ENCODE data around the gene OTOG.

The OTOG gene

DNA sequence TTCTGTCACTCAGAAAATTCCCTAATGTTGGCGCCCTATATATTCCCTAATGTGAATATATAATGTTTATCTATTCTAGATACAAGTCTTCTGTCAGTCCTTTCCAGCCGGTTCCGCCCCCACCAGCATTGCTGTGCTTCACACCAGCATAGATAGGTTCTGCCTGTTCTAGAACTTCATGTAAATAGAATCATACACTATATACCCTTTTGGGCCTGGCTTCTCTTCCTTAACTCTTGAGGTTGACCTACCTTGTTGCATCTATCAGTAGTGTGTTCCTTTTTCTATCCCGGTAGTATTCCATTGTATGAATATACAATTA is 34.6 kb downstream of the OTOG start:
- no peak for DNase-seq (ENCODE audit: low read depth in 3 of 3)

DNA sequence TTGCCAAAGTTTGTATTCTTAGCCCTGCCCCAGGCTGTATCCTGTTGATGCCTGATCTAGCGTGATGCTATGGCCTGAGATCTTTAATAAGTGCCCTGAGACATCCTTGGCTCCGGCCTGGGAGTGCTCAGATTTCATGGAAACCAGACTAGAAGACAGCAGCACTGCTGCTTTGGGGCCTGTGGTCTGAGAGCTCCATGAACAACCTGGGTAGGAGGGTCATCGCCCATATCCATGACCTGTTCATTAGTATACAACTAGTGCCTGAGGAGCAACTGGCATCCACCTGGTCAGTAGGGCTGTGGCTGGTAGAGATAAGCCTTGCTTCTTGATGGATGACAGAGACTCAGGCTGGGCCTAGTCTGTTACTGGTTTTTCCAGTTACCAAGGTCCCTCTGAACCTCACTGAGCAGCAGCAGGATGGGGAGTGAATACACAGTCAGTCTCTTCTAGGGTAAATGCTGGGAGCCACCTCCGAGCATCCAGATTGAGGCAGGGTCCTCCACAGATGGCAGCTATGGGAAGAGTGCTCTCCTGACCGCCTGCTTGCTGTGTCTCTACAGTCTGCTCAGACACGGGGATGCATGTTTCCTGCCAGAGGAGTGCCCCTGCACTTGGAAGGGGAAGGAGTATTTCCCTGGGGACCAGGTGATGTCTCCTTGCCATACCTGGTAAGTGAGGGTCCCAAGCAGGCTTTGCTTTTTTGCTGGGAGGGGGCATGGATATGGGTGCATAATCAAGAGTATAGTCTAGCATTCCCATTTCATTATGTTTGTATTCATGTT is 39.0 kb downstream of the OTOG start:
- no peak for DNase-seq (ENCODE audit: low read depth in 3 of 3)

DNA sequence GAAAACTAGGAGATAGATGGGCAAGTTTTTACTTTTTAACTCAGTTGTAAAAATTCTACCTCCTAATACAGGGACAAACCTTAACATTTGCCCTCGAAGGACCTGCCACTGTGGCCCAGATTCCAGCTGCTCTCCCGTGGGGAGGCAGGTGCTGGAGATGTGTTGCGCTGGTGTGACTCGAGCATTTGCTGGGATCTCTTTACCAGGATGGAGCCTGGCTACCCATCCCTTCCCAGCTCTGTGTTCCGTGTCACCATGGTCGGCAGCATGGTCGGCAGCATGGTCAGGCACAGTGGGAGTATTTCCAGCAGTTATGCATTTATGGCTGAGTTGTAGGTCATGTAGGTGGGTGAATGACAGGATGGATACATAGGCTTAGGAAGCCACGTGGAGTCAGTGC is 41.1 kb downstream of the OTOG start:
- DNase-seq (ENCODE audit: low read depth in 3 of 3): no peak

DNA sequence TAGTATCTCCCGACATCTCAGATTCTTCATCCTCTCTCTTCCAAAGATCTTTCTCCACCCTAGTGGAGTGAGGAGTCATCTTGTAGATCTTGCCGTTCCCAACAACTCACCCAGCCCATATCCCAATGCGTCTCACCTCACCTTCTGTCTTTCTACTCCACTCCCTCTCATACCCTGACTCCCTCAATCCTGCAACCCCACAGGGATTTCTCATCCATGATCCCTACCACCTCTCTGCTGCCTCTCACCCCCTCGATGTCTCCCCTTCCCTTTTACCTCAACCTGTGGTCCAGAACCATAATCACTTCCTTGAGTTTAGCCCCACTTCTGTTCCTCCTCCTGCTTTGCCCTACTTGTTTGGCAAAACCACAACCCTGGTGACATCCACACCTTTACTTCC is 41.7 kb downstream of the OTOG start:
- no peak for DNase-seq (ENCODE audit: low read depth in 3 of 3)

DNA sequence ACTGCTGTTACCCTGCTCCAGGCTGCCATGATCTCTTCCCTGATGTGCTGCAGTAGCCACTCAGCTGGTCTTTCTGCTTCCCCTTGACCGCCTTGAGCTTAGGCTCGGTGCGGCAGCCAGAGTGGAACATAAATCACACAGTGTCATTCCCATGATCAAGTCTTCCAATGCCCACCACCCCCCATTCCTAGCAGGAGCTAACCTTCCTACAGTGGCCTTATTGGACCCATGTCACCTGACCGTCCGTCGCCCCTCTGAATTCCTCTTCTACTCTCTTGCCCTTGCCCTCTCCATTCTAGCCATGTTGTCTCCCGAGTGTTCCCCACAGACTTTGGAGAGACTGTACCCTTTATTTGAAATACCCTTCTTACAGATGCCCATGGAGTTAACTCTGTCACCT is 43.4 kb downstream of the OTOG start:
- DNase-seq (ENCODE audit: low read depth in 3 of 3): no peak

DNA sequence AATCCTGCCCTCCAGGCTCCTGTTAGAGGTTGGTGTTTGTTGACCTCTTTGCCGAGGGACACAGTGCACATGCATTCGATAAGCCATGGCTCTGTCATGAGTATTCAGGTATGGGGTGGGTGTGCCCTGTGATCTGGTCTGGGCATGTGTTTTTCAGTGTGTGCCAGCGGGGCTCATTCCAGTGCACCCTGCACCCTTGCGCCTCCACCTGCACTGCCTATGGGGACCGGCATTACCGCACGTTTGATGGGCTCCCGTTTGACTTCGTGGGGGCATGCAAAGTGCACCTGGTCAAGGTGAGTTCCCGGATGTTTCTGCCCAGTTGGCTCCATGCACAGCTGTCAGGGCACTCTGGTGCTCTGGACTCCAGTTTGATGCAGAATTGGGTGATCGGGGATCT is 44.2 kb downstream of the OTOG start:
- no peak for DNase-seq (ENCODE audit: low read depth in 3 of 3)

DNA sequence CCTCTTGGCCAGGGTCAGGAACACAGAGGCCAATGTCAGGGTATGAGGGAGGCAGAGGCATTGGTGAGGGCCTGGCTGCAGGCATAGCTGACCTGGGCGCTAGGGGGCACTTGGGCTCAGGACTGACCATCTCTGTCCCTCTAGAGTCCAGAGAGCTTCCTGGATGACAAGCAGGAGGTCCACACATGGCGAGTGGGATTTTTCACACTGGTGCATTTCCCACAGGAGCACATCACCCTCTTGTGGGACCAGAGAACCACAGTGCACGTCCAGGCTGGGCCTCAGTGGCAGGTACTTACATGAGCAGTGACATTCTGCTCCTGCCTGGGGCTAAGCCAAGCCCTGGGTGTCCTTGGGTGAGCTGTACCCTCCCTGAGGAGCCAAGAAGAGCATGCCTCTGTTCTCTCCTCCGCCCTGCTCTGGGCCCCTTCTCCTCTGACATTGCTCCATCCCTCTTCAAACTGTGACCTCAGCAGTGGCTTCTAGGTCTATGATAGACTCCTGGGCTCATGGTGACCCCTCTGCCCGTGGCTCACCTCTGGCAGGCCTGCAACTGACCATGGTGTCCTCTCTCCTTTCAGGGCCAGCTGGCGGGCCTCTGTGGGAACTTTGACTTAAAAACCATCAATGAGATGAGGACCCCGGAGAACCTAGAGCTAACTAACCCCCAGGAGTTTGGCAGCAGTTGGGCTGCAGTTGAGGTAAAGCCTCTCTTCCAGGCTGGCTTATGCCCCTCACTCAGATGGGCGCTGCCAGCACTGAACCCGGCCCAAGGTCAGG is 46.6 kb downstream of the OTOG start:
- no peak for DNase-seq (ENCODE audit: low read depth in 3 of 3)

DNA sequence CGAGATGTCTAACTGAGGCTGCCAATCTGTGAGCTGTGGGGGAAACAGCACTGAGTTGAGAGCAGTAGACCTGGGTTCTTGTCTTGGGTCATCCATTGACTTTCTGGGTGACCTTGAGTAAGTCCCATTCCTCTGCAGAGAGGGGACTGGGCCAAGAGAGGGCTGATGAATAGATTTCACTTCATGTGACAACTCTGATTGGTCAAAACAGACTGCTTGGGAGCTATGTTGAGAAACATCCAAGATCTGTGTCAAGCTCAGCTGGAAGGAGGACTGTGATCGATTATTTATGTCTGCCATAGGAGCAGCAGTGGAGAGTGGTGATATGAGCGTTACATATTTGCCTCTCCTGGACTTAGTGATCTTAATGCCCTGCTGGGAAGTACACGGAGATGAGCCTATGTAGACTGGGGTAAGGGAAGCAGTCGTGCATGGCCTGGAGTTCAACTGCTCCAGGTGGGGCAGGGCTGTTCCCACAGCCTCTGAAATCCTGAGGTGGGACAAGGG is 47.7 kb downstream of the OTOG start:
- DNase-seq (ENCODE audit: low read depth in 3 of 3): no peak

DNA sequence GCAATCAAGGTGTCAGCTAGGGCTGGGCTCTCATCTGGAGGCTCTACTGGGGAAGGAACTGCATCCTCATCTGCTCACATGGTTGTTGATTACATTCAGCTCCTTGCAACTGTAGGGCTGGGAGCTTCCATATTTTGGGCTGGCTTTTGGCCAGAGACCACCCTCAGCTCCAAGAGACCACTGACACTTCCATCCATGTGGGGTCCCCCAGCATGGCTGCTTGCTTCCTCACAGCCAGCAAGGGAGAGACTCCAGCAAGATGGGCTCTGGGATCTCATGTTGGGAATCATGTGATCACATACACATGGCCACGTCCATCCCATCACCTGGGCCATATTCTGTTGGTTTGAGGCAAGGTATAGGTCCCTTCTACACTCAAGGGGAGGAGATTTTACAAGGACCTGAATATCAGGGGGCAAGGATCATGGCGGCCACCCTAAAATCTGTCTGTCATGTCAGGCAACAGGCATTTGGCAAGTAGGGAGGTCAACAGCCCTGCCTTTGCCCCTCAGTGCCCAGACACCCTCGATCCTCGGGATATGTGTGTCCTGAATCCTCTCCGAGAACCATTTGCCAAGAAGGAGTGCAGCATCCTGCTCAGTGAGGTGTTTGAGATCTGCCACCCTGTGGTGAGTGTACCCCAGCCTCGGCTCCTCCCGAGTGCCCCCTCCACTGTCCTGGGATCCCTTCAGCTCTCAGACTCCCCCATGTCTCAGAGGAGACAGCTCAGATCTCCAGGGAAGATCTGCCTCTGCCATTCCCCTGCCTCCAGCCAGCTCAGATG is 48.7 kb downstream of the OTOG start:
- no peak for DNase-seq (ENCODE audit: low read depth in 3 of 3)

DNA sequence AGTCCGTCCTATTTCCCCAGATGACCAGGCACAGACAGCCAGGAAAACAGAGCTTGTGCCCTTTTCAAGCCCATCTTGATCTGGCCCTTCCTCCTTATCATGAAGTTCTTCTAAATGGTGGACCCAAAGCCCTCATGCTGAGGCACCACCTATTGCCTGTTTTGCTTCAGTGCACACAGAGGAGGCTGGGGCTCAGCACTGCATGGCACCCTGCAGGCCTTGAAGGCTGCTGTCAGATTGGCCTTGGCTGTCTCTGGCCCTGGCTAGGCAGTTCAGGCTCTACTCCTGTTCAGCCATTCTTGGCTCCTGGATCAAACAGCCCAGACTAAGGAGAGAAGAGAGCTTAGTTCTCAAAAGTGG is 49.2 kb downstream of the OTOG start:
- DNase-seq (ENCODE audit: low read depth in 3 of 3): no peak

DNA sequence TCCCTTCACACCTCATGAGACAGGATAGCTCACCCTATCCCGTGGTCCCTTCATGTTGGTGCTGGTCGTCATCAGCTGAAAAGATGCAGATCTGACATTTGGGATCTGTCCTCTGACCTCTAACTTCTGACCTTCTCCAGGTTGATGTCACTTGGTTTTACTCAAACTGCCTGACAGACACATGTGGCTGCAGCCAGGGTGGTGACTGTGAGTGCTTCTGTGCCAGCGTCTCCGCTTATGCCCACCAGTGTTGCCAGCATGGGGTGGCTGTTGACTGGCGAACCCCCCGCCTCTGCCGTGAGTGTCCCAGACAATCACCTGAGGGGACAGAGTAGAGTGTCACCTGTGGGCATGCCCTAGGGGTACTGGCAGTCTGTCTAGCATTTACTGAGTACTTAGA is 49.7 kb downstream of the OTOG start:
- DNase-seq (ENCODE audit: low read depth in 3 of 3): no peak

DNA sequence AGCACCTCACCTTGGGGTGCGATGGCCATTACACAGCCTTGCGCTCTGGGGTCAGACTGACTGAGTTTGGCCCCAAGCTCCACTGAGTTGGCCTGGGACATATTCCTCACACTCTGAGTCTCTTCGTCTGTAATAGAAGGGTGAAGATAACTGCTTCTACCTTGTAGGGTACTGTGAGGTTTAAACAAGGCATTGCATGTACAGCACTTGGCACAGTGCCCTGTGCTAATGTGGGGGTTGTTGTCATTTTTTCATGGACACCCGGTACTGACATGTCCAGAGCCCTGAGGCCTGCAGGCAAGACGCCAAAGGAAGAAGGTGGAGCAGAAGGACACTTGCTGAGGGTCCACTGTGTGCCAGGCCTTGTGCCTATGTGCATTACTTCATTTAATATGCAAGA is 50.7 kb downstream of the OTOG start:
- DNase-seq (ENCODE audit: low read depth in 3 of 3): no peak

DNA sequence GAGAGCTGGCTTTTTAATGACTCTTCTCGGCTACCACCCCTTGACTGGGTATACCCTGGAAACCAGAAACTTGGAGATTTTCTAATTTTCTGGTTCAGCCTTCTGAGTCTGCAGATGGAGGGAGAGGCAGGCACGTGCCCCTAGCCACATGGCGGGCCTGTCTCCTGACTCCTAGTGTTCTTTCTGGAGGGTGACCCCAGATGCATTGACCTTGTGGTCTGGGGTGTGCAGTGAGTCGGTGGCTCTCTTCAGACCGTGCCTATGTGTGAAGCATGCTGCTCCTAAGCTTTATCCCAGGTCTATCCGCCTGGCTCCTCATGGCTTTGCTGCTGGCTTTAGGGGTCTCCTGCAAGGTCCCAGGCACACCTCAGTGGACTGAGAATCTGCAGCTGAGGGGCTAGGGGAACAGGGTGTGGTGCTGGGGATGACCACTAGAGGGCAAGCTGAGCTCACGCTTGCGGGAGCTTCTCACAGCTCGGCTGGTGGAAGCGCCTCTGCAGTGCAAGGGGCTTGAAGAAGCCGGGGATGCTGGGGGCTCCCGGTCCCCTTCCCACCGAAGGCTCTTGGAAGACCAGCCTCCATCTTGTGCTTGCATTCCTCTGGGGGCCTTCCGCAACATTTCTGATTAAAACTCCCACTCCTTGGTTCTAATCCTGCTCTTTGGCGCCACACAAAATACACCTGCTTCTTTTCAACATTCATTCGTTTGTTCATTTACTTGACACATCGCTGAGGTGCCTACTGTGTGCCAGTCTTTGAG is 51.8 kb downstream of the OTOG start:
- DNase-seq (ENCODE audit: low read depth in 3 of 3): peak; percentile 40 to 77 (median 49)

DNA sequence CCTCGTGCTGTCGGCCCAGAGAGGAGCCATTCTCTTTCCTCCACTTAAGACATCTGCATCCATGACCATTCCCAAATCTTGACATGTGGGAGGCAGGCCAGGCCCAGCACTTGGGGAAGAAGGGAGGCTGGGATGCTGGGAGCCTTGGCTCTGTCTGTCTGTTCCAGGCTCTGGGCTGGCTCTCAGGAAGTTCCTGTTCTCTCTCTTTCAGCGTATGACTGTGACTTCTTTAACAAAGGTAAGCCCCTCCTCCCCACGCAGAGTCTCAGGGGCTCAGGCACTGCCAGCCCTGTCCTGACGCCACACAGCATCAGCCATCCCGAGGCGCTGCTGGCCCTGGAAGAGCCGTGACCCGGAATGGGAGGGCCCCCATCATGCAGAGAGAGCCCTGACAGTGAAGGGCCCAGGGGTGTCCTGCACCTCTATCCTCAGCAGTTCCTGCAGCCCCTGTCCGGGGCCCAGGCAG is 52.4 kb downstream of the OTOG start:
- DNase-seq (ENCODE audit: low read depth in 3 of 3): no peak

DNA sequence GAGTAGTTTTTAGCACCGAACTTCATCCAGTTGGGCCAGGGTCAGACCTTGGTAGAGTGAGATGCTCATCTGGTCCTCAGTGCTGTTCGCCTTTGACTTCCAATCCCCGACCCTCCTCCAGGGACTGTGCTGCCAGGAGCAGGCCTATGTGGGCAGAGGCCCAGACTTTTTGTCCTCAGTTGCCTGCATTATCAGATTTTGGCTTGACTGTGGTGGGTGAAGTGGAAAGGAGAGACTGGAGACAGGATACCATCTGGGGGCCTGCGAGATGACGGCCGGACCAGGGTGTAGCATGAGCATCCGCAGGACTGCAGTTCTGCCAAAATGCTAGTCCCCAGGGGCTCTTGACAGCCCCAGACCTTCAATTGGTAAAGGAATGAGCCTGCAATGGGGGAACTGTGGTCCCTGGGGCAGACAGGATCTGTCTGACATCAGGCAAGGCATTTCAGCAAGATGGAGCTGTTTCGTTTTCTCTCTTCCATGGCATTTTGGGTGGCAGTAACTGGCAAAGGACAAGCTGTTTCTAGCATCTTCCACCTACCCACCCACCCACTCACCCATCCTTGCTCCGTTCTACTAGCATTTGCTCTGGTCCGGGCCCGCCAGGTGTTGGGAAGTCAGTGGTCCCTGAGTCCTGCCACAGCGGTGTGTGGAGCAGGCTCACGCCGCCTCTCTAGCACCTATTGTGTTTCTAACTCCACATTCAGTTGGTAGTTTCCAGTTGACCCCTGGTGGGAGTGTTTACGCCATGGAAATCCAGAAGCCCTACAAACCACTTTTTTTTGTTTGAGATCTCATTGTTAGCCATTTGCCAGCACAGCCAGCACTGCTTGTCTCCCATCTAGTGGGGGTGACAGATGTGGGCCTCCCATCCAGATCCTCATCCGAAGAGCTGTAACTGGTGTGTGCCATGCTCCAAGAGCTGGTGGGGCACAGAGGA is 53.5 kb downstream of the OTOG start:
- DNase-seq (ENCODE audit: low read depth in 3 of 3): no peak

DNA sequence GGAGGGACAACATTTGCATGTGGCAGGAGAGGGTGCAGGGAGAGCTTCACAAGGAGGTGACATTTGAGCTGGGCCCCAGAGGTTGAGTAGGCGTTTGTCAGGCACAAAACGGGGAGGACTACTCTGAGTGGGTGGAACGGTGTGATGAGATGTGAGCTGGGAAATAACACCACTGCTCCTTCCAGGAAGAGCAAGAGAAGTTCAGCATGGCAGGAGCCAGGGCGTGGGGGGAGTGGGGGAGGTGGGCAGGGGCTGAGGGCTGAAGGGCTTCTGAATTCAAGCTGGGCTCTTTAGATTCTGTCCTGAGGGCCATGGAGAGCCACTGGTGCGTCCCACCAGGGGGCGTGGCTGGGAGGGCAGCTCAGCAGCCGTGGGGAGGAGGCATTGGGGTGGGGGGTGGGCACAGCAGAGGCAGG is 54.2 kb downstream of the OTOG start:
- DNase-seq (ENCODE audit: low read depth in 3 of 3): no peak

DNA sequence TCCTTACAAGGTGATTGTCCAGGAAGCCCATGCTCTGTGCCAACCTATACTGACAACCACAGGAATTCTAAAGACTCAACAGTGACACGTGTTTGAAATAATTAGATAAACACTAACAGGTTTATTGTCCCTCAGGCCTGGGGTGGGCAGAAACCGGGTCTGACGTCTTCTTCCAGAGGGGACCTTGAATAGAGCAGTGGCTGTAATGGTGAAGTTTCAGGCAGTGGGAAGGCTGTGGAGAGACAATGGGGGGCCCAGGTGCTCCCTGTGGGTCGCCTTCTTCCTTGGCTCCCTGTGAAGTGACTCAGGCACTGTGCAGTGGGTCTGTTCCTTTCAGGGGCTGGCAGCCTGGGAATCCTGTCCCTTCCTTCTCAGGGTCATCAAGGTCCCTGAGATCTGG is 54.6 kb downstream of the OTOG start:
- DNase-seq (ENCODE audit: low read depth in 3 of 3): no peak

DNA sequence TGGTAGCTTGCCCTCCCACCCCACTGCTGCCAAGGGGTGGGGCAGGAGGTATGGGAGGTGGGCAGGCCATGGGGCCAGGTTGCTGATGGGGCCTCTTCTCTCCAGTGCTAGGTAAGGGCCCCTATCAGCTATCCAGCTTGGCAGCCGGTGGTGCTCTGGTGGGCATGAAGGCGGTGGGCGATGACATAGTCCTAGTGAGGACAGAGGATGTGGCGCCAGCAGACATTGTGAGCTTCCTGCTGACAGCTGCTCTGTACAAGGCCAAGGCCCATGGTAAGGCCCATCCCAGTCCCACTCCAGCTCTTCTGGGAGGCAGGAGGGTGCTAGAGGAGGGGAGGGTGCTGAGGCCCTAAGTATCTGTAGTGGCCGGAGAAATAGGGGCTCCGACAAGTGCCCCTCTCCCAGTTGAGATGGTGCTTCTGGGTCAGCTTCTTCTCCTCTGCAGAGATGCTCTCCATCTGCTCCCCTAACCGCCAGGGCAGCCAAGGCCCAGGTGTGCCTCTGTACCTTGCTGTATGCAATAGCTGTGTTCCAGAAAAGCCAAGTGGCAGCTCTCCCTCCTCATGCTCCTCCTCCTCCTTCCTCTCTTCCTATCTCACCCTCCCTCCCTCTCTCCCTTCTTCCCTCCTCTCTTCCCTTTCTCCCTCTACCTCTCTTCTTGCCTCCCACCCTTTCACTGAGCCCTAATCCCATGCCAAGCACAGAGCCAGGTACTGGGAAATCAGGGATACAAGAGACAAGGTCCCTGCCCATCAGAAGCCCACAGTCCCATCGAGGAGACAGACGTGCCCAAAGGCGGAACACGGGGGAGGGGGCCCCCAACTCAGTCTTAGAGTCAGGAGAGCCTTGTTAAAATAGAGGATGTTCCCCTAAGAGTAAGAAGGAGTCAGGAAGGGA is 55.3 kb downstream of the OTOG start:
- no peak for DNase-seq (ENCODE audit: low read depth in 3 of 3)

DNA sequence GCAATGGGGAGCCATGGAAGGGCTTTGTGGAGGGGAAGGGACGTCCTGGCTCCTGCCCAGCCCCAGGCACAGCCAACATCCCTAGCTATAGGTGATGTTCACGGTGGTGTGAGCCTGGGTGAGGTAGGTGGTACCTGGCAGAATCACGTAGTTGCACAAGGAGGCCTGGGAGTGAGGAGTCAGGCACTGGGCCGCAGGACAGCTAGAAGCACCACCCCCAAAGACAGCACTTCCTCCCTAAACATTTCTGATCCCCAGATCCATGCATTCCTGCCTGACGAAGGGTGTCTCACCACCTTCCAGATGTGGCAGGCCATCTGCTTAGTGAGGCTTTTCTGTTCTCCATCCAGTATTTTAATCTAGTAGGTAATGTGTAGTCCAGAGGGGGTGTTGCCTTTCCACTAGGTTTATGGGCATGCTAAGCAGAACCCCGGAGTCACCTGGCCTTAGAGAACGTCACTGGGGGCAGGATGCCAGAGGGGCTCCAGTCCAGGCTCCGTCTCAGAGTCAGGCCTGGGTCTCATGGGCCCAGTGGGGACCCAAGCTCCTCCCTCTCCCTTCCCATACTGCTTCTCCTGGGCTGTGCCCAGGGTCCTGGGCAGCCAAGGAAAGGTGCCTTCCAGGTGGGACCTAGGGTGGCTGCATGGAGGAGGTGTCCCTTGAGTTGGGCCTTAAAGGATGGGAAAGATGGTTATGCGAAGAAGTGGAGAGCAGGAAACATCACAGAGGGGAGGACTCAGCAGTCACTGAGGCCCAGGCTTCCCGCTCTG is 56.2 kb downstream of the OTOG start:
- no peak for DNase-seq (ENCODE audit: low read depth in 3 of 3)

Measured in stimulated activated CD4-positive, alpha-beta T cell treated with anti-CD3 and anti-CD28 coated beads, TNF-alpha, amount 100 ng/mL, for 48 hours (primary cell).